Panc1 (cell line): ENCODE results near the gene HPCAL4.

Experiments
- POLR2AphosphoS5 ChIP-seq: IDR thresholded peaks from 2 replicates; pipeline ENCODE4 v1.6.1; 2012; ENCODE audit warnings: mild to moderate bottlenecking, low read depth, low read length, moderate library complexity
- SIN3A ChIP-seq: IDR thresholded peaks from 2 replicates; pipeline ENCODE4 v1.6.1; 2012; ENCODE audit warnings: low read depth, mild to moderate bottlenecking, low read length, moderate library complexity, borderline replicate concordance; ENCODE audit not compliant: insufficient read depth
- TCF7L2 ChIP-seq: IDR thresholded peaks from 2 replicates; pipeline ENCODE4 v1.6.1; 2011; ENCODE audit warnings: mild to moderate bottlenecking, low read depth, low read length, inconsistent platforms
- TF ChIP-seq, protein P1 (sequence below): fragments of 450-650 bp; IDR thresholded peaks from 2 replicates; pipeline ENCODE4 v1.5.1; 2017; ENCODE audit warnings: mild to moderate bottlenecking
- TF ChIP-seq, protein P2 (sequence below), 2 experiments: IDR thresholded peaks; 2 replicates each; pipeline ENCODE4 v1.6.1; 2011 to 2012; ENCODE audit warnings: low read depth in 2 of 2, control low read depth in 1 of 2, low read length in 1 of 2, mild to moderate bottlenecking in 1 of 2, moderate library complexity in 1 of 2; ENCODE audit not compliant: insufficient read depth in 1 of 2

DNA sequence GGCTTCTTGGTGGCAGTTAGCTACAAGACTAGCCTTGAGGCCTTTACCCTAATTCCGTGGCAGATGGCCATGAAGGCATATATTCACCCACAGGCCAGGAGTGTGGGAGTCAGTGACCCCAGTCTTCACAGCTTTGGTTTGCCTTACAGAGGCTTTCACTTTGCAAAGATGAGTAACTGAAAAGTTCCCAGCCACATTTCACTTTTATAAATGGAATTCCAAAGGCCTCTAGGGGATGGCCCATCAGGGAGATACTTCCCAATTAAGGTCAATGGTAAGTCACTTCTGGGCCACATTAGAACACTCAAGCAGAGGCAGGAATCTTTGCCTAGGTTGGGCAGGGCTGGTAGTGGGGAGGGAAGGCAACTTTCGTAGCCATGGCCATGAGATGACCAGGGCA is 38.7 kb downstream of the HPCAL4 start:
- TF ChIP-seq, protein P1, sequence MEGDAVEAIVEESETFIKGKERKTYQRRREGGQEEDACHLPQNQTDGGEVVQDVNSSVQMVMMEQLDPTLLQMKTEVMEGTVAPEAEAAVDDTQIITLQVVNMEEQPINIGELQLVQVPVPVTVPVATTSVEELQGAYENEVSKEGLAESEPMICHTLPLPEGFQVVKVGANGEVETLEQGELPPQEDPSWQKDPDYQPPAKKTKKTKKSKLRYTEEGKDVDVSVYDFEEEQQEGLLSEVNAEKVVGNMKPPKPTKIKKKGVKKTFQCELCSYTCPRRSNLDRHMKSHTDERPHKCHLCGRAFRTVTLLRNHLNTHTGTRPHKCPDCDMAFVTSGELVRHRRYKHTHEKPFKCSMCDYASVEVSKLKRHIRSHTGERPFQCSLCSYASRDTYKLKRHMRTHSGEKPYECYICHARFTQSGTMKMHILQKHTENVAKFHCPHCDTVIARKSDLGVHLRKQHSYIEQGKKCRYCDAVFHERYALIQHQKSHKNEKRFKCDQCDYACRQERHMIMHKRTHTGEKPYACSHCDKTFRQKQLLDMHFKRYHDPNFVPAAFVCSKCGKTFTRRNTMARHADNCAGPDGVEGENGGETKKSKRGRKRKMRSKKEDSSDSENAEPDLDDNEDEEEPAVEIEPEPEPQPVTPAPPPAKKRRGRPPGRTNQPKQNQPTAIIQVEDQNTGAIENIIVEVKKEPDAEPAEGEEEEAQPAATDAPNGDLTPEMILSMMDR = no peak
- TF ChIP-seq, protein P2, sequence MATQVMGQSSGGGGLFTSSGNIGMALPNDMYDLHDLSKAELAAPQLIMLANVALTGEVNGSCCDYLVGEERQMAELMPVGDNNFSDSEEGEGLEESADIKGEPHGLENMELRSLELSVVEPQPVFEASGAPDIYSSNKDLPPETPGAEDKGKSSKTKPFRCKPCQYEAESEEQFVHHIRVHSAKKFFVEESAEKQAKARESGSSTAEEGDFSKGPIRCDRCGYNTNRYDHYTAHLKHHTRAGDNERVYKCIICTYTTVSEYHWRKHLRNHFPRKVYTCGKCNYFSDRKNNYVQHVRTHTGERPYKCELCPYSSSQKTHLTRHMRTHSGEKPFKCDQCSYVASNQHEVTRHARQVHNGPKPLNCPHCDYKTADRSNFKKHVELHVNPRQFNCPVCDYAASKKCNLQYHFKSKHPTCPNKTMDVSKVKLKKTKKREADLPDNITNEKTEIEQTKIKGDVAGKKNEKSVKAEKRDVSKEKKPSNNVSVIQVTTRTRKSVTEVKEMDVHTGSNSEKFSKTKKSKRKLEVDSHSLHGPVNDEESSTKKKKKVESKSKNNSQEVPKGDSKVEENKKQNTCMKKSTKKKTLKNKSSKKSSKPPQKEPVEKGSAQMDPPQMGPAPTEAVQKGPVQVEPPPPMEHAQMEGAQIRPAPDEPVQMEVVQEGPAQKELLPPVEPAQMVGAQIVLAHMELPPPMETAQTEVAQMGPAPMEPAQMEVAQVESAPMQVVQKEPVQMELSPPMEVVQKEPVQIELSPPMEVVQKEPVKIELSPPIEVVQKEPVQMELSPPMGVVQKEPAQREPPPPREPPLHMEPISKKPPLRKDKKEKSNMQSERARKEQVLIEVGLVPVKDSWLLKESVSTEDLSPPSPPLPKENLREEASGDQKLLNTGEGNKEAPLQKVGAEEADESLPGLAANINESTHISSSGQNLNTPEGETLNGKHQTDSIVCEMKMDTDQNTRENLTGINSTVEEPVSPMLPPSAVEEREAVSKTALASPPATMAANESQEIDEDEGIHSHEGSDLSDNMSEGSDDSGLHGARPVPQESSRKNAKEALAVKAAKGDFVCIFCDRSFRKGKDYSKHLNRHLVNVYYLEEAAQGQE (IDR thresholded peaks at IDR 0.05; ENCODE audit: insufficient read depth in 1 of 2, low read depth in 2 of 2, low read length in 1 of 2) = no peak
- TF ChIP-seq POLR2AphosphoS5 = no peak
- TF ChIP-seq TCF7L2 = no peak
- no peak for TF ChIP-seq SIN3A
